IgD-negative memory B cell (primary cell): Measurements from ENCODE around the gene LRRC56. TPM values are rescaled to one million over a fixed set of nuclear protein-coding genes. Genes with fewer than 3 reads are reported as not detected.

Experiments used
- H3K27ac Mint-ChIP-seq, 3 donors: one replicate each; pipeline ENCODE4 v1.8.0; 2020 to 2022; ENCODE audit warnings: mild to moderate bottlenecking in 3 of 3, mixed read lengths in 3 of 3, moderate library complexity in 1 of 3
- H3K27me3 Mint-ChIP-seq: one replicate; pipeline ENCODE4 v1.8.0; 2021; ENCODE audit warnings: mixed read lengths
- H3K36me3 Mint-ChIP-seq: one replicate; pipeline ENCODE4 v1.8.0; 2020; ENCODE audit warnings: mild to moderate bottlenecking, mixed read lengths
- H3K4me1 Mint-ChIP-seq, 3 donors: one replicate each; pipeline ENCODE4 v1.8.0; 2020 to 2022; ENCODE audit warnings: mixed read lengths in 3 of 3, mild to moderate bottlenecking in 1 of 3
- H3K4me3 Mint-ChIP-seq, 4 donors: one replicate each; pipeline ENCODE4 v1.8.0; 2020 to 2022; ENCODE audit warnings: mild to moderate bottlenecking in 4 of 4, mixed read lengths in 4 of 4, moderate library complexity in 3 of 4
- H3K9me3 Mint-ChIP-seq, 3 donors: one replicate each; pipeline ENCODE4 v1.8.0; 2020 to 2021; ENCODE audit warnings: mixed read lengths in 3 of 3, mild to moderate bottlenecking in 1 of 3
- polyA plus RNA-seq: library from polyadenylated mRNA; unstranded; fragments of 300-500 nt; fragmentation: Illumina TruSeq; gene quantifications from one replicate; pipeline ENCODE4 v1.2.3, GENCODE V29; 2021

LRRC56 gene
- polyA plus RNA-seq, 1 donor from 2014 or later, result 2.6 TPM

- Mint-ChIP-seq H3K27ac (peak within 1 kb of the TSS; percentile 84 to 93 (median 88)), H3K9me3 (no peaks in the 10 kb centered on the region), H3K27me3 (no peaks in the 10 kb centered on the region), H3K36me3 (no peaks in the 10 kb centered on the region), H3K4me1 (peaks cover 3 to 11% (median 9%) of the 10 kb centered on the region in 3 donors), H3K4me3 (peak within 1 kb of the TSS; percentile 86 to 94 (median 92))
Measured at GRCh38 chr11:560305-561147, 23.2 kb downstream of the LRRC56 start, which contains the start of the genes LMNTD2 and RASSF7. TSS of gene LMNTD2 (minus strand) at chr11:560738. CDS start at chr11:560716, 22 bp downstream. TSS of gene RASSF7 (plus strand) at chr11:560970. CDS start at chr11:561769, 799 bp downstream.

DNA sequence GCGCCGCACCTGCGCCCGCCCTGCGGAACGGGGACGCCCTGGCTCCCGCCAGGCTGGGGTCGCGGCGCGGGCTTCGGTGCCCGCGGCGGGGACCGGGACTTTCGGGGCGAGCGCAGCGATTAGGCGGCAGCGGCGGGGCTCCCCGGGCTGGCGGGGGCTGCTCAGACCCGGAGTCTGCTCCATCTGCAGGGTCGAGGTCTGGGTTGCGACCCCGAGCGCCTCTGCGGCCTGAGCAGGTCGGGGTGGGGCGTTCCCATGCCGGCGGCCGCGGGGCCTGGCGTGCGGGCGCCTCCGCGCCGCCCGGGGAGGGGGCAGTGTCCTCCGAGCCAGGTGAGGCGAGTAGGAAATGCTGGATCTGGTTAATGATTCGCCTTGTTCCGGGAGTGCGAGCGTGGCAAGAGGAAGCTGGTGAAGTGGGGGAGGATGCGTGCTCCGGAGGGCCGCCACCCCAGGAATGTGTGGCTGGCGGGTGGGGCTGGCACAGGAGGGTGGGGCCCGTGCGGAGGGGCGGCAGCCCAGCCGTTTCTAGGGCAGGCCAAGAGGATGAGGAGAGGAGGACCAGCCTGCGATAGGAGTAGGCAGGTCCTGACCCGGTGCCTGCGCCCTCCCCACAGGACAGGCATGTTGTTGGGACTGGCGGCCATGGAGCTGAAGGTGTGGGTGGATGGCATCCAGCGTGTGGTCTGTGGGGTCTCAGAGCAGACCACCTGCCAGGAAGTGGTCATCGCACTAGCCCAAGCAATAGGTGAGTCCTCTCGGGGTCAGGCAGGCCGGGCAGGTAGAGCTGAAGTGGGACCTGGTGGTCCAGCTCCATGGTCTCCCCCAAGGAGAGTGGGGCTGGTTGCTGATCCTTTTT lies 24.0 kb downstream of the LRRC56 start:
- H3K36me3 Mint-ChIP-seq, result no peaks in the 10 kb centered on the region
- peaks cover 3 to 11% (median 9%) of the 10 kb centered on the region in 3 donors for H3K4me1 Mint-ChIP-seq
- no peaks in the 10 kb centered on the region for H3K9me3 Mint-ChIP-seq
- H3K4me3 Mint-ChIP-seq, result peak overlapping the region; percentile 86 to 94 (median 92)
- peak overlapping the region in 1 of 3 donors; percentile 76 for H3K27ac Mint-ChIP-seq
- H3K27me3 Mint-ChIP-seq, result no peaks in the 10 kb centered on the region

DNA sequence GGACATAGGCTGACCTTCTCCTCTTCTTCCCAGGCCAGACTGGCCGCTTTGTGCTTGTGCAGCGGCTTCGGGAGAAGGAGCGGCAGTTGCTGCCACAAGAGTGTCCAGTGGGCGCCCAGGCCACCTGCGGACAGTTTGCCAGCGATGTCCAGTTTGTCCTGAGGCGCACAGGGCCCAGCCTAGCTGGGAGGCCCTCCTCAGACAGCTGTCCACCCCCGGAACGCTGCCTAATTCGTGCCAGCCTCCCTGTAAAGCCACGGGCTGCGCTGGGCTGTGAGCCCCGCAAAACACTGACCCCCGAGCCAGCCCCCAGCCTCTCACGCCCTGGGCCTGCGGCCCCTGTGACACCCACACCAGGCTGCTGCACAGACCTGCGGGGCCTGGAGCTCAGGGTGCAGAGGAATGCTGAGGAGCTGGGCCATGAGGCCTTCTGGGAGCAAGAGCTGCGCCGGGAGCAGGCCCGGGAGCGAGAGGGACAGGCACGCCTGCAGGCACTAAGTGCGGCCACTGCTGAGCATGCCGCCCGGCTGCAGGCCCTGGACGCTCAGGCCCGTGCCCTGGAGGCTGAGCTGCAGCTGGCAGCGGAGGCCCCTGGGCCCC lies 24.8 kb downstream of the LRRC56 start:
- no peaks in the 10 kb centered on the region for H3K27me3 Mint-ChIP-seq
- H3K4me1 Mint-ChIP-seq, result peaks cover 3 to 10% (median 8%) of the 10 kb centered on the region in 3 donors
- H3K9me3 Mint-ChIP-seq, result no peaks in the 10 kb centered on the region
- H3K4me3 Mint-ChIP-seq, result peak overlapping the region in 2 of 4 donors; percentile 86 to 90
- no peaks in the 10 kb centered on the region for H3K36me3 Mint-ChIP-seq
- H3K27ac Mint-ChIP-seq, result no peak overlapping the region

DNA sequence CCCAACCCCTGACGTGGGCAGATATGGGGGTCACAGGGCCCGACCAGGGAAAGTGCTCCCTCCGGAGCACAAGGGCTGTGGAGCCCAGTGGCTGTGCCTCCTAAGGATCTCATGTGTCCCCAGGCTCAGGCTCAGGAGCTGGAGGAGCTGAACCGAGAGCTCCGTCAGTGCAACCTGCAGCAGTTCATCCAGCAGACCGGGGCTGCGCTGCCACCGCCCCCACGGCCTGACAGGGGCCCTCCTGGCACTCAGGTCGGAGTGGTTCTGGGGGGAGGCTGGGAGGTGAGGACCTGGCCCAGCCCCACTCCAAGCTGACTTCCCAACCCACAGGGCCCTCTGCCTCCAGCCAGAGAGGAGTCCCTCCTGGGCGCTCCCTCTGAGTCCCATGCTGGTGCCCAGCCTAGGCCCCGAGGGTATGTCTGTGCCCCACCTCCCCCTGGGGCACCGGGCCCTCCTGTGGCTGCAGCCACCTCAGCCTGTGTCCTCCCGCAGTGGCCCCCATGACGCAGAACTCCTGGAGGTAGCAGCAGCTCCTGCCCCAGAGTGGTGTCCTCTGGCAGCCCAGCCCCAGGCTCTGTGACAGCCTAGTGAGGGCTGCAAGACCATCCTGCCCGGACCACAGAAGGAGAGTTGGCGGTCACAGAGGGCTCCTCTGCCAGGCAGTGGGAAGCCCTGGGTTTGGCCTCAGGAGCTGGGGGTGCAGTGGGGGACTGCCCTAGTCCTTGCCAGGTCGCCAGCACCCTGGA lies 25.9 kb downstream of the LRRC56 start:
- peaks cover 3 to 11% (median 9%) of the 10 kb centered on the region in 3 donors for H3K4me1 Mint-ChIP-seq
- H3K36me3 Mint-ChIP-seq, result no peaks in the 10 kb centered on the region
- no peak overlapping the region for H3K27ac Mint-ChIP-seq
- H3K27me3 Mint-ChIP-seq, result no peaks in the 10 kb centered on the region
- H3K9me3 Mint-ChIP-seq, result no peaks in the 10 kb centered on the region
- H3K4me3 Mint-ChIP-seq, result peak overlapping the region in 1 of 4 donors; percentile 63

GRCh38 chr11:563812-564578 lies 26.7 kb downstream of the LRRC56 start:
- Mint-ChIP-seq H3K27me3 (no peaks in the 10 kb centered on the region), H3K9me3 (no peaks in the 10 kb centered on the region), H3K4me1 (peaks cover 3 to 11% (median 9%) of the 10 kb centered on the region in 3 donors), H3K27ac (no peak overlapping the region), H3K36me3 (no peaks in the 10 kb centered on the region), H3K4me3 (peak overlapping the region in 1 of 4 donors; percentile 63)

GRCh38 chr11:565921-566509 lies 28.7 kb downstream of the LRRC56 start:
- no peaks in the 10 kb centered on the region for H3K27me3 Mint-ChIP-seq
- no peaks in the 10 kb centered on the region for H3K9me3 Mint-ChIP-seq
- H3K36me3 Mint-ChIP-seq, result no peaks in the 10 kb centered on the region
- peaks cover 3 to 6% (median 5%) of the 10 kb centered on the region in 3 donors for H3K4me1 Mint-ChIP-seq
- H3K27ac Mint-ChIP-seq, result peak overlapping the region in 1 of 3 donors; percentile 85
- peak overlapping the region in 1 of 4 donors; percentile 69 for H3K4me3 Mint-ChIP-seq

DNA sequence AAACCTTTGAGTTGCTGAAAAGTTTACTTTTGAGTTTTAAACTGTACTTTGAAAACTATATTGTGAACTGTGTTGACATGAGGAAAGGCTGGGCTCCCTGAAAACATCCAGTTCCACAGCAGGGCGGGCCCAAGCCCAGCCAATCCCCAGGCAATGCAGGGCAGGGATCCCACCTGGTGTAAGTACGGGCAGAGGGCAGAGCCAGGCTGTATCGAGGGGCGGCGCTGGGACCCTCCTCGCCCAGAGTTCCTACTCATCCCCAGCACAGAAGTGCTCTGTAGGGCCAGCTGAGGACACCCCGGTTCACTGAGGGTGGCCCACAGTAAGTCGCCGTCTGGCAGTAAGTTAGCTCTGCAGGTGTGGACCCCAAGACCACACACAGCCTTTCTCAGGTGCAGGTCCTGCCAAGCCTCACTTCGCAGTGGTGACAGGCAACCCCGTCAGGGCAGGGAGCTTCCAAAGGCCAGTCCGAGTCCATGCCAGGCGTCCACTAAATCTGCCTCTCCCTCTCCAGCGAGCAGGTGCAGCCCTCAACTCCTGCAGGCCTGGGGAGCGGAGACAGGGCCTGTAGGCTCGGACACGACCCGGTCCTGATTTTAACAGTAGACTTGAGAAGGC lies 29.8 kb downstream of the LRRC56 start:
- Mint-ChIP-seq H3K4me1 (peaks cover 0 to 3% (median 1%) of the 10 kb centered on the region in 3 donors), H3K27me3 (no peaks in the 10 kb centered on the region), H3K27ac (peak overlapping the region in 2 of 3 donors; percentile 83 to 85), H3K36me3 (no peaks in the 10 kb centered on the region), H3K4me3 (peak overlapping the region; percentile 69 to 92 (median 82)), H3K9me3 (no peaks in the 10 kb centered on the region)

GRCh38 chr11:567629-568292 lies 30.4 kb downstream of the LRRC56 start:
- H3K9me3 Mint-ChIP-seq, result no peaks in the 10 kb centered on the region
- peak overlapping the region; percentile 69 to 92 (median 82) for H3K4me3 Mint-ChIP-seq
- H3K27ac Mint-ChIP-seq, result peak overlapping the region in 2 of 3 donors; percentile 83 to 85

GRCh38 chr11:568306-569157 lies 31.2 kb downstream of the LRRC56 start:
- peak overlapping the region; percentile 65 to 93 (median 85) for H3K4me3 Mint-ChIP-seq
- peaks cover 0 to 3% (median 1%) of the 10 kb centered on the region in 3 donors for H3K4me1 Mint-ChIP-seq
- H3K27me3 Mint-ChIP-seq, result no peaks in the 10 kb centered on the region
- no peaks in the 10 kb centered on the region for H3K9me3 Mint-ChIP-seq
- H3K36me3 Mint-ChIP-seq, result no peaks in the 10 kb centered on the region
- H3K27ac Mint-ChIP-seq, result peak overlapping the region in 2 of 3 donors; percentile 63 to 81

More at GRCh38 chr11:567629-568292, 30.4 kb downstream of the LRRC56 start:
- peaks cover 0 to 3% (median 1%) of the 10 kb centered on the region in 3 donors for H3K4me1 Mint-ChIP-seq
- no peaks in the 10 kb centered on the region for H3K27me3 Mint-ChIP-seq
- H3K36me3 Mint-ChIP-seq, result no peaks in the 10 kb centered on the region

- H3K4me1 Mint-ChIP-seq, result peaks cover 0 to 3% (median 1%) of the 10 kb centered on the region in 3 donors
- no peaks in the 10 kb centered on the region for H3K9me3 Mint-ChIP-seq
- H3K4me3 Mint-ChIP-seq, result peak overlapping the region; percentile 78 to 93 (median 89)
- no peaks in the 10 kb centered on the region for H3K36me3 Mint-ChIP-seq
- H3K27ac Mint-ChIP-seq, result peak overlapping the region in 2 of 3 donors; percentile 63 to 87
- peaks cover 4% of the 10 kb centered on the region for H3K27me3 Mint-ChIP-seq
Measured at GRCh38 chr11:569158-569885, 32.0 kb downstream of the LRRC56 start.

DNA sequence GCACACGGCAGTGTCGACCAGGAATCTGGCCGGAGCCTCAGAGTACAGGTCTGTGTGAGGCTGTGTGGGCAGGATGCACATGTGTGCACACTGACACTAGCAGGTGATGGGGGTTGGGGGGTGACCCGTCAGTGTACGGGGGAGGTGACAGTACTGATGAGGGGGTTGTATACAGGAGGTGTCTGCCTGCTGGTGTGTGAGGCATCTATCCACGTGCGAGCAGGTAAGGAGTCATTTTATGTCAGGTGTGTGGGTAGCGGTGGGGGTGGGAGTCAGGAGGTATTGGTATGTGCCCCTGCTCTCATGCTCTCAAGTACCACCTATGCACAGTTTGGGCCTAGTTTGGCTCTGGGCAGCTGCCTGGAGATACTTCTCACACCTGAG lies 34.5 kb downstream of the LRRC56 start:
- H3K4me3 Mint-ChIP-seq, result no peak overlapping the region
- H3K9me3 Mint-ChIP-seq, result peaks cover 0 to 2% (median 0%) of the 10 kb centered on the region in 3 donors
- H3K27me3 Mint-ChIP-seq, result peaks cover 13% of the 10 kb centered on the region
- peaks cover 5 to 7% (median 7%) of the 10 kb centered on the region in 3 donors for H3K4me1 Mint-ChIP-seq
- H3K36me3 Mint-ChIP-seq, result no peaks in the 10 kb centered on the region
- H3K27ac Mint-ChIP-seq, result peak overlapping the region in 1 of 3 donors; percentile 5
